Suppressor macrophage (primary cell): ENCODE data around the gene CA6.
"Not testable (repeated sequence)": the region's sequence is repeated elsewhere in the genome, so short reads cannot be mapped to it uniquely, and the experiment has no call there.

Experiments
- DNase-seq, 4 experiments: peaks; one replicate each; pipeline ENCODE4 v3.0.0-alpha.2; 2020 to 2022

Gene CA6

GRCh38 chr1:8926707-8927694 lies 18.7 kb upstream of the CA6 start:
- DNase-seq, result no peak

GRCh38 chr1:8930116-8930515 lies 15.6 kb upstream of the CA6 start:
- DNase-seq, result no peak

GRCh38 chr1:8937051-8937450 lies 8.6 kb upstream of the CA6 start:
- DNase-seq, result not testable (repeated sequence)

GRCh38 chr1:8937701-8938100 lies 8.0 kb upstream of the CA6 start:
- DNase-seq, result no peak

GRCh38 chr1:8938232-8938999 lies 7.3 kb upstream of the CA6 start:
- no peak for DNase-seq

- no peak for DNase-seq
Observed at GRCh38 chr1:8939000-8939265, 6.7 kb upstream of the CA6 start.

GRCh38 chr1:8939362-8939995 lies 6.2 kb upstream of the CA6 start:
- DNase-seq, result no peak

- peak in 2 of 4 experiments; percentile 38 to 39 for DNase-seq
Observed at GRCh38 chr1:8941906-8942305, 3.8 kb upstream of the CA6 start.

GRCh38 chr1:8943498-8944405 lies 1.9 kb upstream of the CA6 start:
- peak; percentile 10 to 72 (median 34) for DNase-seq

- peak in 3 of 4 experiments; percentile 16 to 39 (median 22) for DNase-seq
Observed at GRCh38 chr1:8947127-8947691, 1.5 kb downstream of the CA6 start.

GRCh38 chr1:8950309-8950708 lies 4.6 kb downstream of the CA6 start:
- no peak for DNase-seq

- no peak for DNase-seq
Observed at GRCh38 chr1:8951231-8951630, 5.6 kb downstream of the CA6 start.

- no peak for DNase-seq
Observed at GRCh38 chr1:8955406-8955805, 9.7 kb downstream of the CA6 start.

GRCh38 chr1:8956461-8957349 lies 11.0 kb downstream of the CA6 start:
- DNase-seq, result no peak

- peak; percentile 63 to 75 (median 70) for DNase-seq
Observed at GRCh38 chr1:8962812-8963530, 17.3 kb downstream of the CA6 start.

- DNase-seq, result no peak
Observed at GRCh38 chr1:8963963-8964362, 18.3 kb downstream of the CA6 start.

- no peak for DNase-seq
Observed at GRCh38 chr1:8965121-8965820, 19.6 kb downstream of the CA6 start.

GRCh38 chr1:8966606-8967005 lies 20.9 kb downstream of the CA6 start:
- DNase-seq, result no peak

- not testable (repeated sequence) for DNase-seq
Observed at GRCh38 chr1:8968902-8969301, 23.2 kb downstream of the CA6 start.
